ENCODE results near the gene ABCF2. TPM values are rescaled to one million over a fixed set of nuclear protein-coding genes. Genes with fewer than 3 reads are reported as not detected.

The ABCF2 gene
- total RNA-seq, 2 donors from 2014 or later = 11.9 to 13.5 TPM

DNA sequence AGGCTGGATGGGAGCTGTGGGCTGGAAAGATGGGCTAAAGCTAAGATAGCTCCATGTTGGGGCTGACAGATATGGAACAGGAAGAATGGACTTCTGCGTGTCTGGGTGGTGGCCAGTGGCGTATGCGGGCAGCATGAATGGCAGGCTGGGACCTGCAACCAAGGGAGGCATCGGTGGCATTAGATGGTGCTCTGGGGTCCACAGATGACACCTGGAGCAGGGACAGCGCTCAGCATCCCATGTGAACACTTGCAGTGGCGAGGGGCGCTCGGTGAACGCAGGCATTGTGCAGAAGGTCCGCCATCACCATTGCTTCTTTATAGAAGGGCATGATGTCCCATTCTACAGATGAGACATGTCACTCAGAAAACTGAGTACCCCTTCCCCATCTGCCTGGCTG is 42.5 kb upstream of the ABCF2 start:
- no peak for DNase-seq
- TF ChIP-seq POLR2A (IDR thresholded peaks at IDR 0.05) = no peak
- TF ChIP-seq, protein P1, sequence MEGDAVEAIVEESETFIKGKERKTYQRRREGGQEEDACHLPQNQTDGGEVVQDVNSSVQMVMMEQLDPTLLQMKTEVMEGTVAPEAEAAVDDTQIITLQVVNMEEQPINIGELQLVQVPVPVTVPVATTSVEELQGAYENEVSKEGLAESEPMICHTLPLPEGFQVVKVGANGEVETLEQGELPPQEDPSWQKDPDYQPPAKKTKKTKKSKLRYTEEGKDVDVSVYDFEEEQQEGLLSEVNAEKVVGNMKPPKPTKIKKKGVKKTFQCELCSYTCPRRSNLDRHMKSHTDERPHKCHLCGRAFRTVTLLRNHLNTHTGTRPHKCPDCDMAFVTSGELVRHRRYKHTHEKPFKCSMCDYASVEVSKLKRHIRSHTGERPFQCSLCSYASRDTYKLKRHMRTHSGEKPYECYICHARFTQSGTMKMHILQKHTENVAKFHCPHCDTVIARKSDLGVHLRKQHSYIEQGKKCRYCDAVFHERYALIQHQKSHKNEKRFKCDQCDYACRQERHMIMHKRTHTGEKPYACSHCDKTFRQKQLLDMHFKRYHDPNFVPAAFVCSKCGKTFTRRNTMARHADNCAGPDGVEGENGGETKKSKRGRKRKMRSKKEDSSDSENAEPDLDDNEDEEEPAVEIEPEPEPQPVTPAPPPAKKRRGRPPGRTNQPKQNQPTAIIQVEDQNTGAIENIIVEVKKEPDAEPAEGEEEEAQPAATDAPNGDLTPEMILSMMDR (IDR thresholded peaks at IDR 0.05) = no peak

DNA sequence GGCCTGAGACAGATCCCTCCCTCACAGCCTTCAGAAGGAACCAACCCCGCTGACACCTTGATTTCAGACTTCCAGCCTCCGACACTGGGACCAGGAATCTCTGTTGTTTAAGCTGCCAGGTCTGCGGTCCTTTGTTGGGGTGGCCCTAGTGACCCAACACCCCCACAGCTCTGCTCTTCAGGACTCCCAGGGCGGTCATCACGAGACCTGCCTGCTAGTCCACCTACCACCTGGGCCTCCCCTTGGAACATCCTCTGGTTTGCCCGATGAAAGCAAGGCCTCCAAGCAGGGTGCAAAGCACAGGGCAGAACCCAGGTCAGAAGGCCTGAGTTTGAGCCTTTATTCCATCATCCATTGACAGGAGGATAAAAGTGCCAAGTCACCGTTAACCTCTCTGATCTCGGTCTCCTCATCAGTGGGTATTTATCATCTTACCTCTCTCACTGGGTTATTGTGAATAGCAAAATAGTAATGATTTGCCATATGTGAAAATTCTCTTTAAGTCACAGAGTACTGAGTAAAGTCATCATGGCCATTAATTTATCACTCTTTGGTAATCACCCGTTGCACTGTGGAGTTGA is 38.4 kb upstream of the ABCF2 start:
- 79 to 87% methylated on average over 9 of the region's 9 CpGs for WGBS, 2 donors

More for the DNA sequence above, 42.5 kb upstream of the ABCF2 start:
- no peaks in the 10 kb centered on the region for H3K36me3 ChIP-seq (replicated peaks in 1 of 2; ENCODE audit: insufficient read depth in 1 of 2, low read depth in 2 of 2)
- H3K27ac ChIP-seq = no peak overlapping the region
- no peak for ATAC-seq
- peaks cover 11% of the 10 kb centered on the region for H3K4me1 ChIP-seq
- H3K4me3 ChIP-seq = no peak overlapping the region
- intact Hi-C loops (cut with DNase I) = no loop called here
- no peaks in the 10 kb centered on the region for H3K9me3 ChIP-seq
- no peaks in the 10 kb centered on the region for H3K27me3 ChIP-seq
- 66 to 79% methylated on average over 5 to 10 of the region's 10 CpGs for WGBS, 2 donors

DNA sequence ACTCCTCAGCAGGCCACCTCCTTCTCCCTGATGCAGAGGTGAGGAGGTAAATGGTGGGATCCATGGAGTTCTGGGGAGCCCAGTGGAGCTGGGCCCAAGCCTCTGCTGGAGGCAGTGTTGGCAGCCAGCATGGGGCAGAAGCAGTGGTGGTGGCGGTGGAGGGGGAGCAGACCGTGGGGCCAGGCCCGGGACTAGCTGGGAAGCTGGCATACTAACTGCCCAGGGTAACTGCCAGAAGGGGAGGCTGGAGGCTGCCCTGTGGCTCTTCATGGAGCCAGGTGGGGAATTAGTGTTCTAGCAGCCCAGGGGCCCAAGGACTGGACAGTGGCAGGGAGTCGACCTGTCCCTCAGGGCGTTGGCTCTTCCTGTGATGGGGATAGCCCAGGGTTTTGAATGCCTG is 37.6 kb upstream of the ABCF2 start:
- no peaks in the 10 kb centered on the region for H3K4me1 ChIP-seq
- H3K4me3 ChIP-seq = no peak overlapping the region
- H3K9me3 ChIP-seq = no peaks in the 10 kb centered on the region
- intact Hi-C loops (cut with DNase I) = no loop called here
- WGBS, 2 donors = 81 to 90% methylated on average over 2 to 5 of the region's 5 CpGs
- H3K27ac ChIP-seq = no peak overlapping the region
- H3K27me3 ChIP-seq = no peaks in the 10 kb centered on the region
- no peak for TF ChIP-seq POLR2A (IDR thresholded peaks at IDR 0.05)
- TF ChIP-seq, protein P1 (IDR thresholded peaks at IDR 0.05) = no peak
- no peaks in the 10 kb centered on the region for H3K36me3 ChIP-seq (replicated peaks in 1 of 2; ENCODE audit: insufficient read depth in 1 of 2, low read depth in 2 of 2)
- no peak for DNase-seq
- ATAC-seq = no peak

More for the DNA sequence above, 38.4 kb upstream of the ABCF2 start:
- ATAC-seq (no peak), DNase-seq (no peak)
- no peaks in the 10 kb centered on the region for H3K9me3 ChIP-seq
- no peaks in the 10 kb centered on the region for H3K36me3 ChIP-seq (replicated peaks in 1 of 2; ENCODE audit: insufficient read depth in 1 of 2, low read depth in 2 of 2)
- H3K4me1 ChIP-seq = no peaks in the 10 kb centered on the region
- intact Hi-C loops (cut with DNase I) = no loop called here
- H3K27ac ChIP-seq = no peak overlapping the region
- no peak for TF ChIP-seq POLR2A (IDR thresholded peaks at IDR 0.05)
- TF ChIP-seq, protein P1 (IDR thresholded peaks at IDR 0.05) = no peak
- no peaks in the 10 kb centered on the region for H3K27me3 ChIP-seq
- no peak overlapping the region for H3K4me3 ChIP-seq

DNA sequence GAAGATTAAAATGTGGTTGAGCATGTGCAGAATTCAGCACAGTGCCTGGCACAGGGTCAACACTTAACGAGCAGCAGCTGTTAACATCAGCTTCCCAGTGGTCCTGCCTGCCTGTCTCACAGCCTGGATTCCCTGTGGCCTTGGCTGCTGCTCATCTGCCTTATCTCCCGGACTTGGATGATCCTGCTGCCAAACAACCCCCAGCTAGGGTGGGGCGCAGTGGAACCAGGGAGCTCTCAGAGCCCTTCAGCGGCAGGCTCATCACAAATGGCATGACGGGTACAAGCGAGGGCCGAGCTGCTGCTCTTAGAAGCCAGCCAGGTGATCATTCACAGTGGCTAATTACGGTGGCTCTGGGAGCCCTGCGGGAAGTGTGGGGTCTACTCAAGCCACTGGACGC is 34.5 kb upstream of the ABCF2 start:
- H3K36me3 ChIP-seq (replicated peaks in 1 of 2; ENCODE audit: insufficient read depth in 1 of 2, low read depth in 2 of 2) = no peaks in the 10 kb centered on the region
- no peak overlapping the region for H3K27ac ChIP-seq
- ATAC-seq (no peak), DNase-seq (no peak)
- intact Hi-C loops (cut with DNase I) = no loop called here
- no peaks in the 10 kb centered on the region for H3K9me3 ChIP-seq
- H3K27me3 ChIP-seq = no peaks in the 10 kb centered on the region
- H3K4me1 ChIP-seq = no peaks in the 10 kb centered on the region
- WGBS, 2 donors = 34 to 51% methylated on average over 9 to 10 of the region's 10 CpGs
- no peak for TF ChIP-seq POLR2A (IDR thresholded peaks at IDR 0.05)
- TF ChIP-seq, protein P1 (IDR thresholded peaks at IDR 0.05) = no peak
- H3K4me3 ChIP-seq = no peak overlapping the region

DNA sequence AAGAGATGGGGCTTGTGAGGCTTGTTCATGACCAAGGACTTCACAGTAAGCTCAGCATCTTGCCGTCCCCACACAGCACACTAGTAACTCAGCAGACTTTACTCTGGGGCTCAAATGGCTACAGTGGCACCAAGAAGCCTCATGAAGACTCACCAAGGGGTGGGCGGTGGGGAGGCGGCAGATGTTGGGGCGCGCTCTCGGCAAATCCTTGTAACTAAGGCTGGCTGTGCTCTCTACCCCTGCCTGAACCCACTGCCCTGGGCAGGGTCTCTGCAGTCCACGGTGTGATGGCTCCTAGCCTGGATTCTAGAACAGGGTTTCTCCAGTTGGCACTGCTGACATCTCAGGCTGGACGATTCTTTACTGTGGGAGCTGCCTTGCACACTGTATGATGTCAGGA is 33.9 kb upstream of the ABCF2 start:
- DNase-seq (no peak), ATAC-seq (no peak)
- Histone ChIP-seq H3K27ac (no peak overlapping the region), H3K36me3 (replicated peaks in 1 of 2; ENCODE audit: insufficient read depth in 1 of 2, low read depth in 2 of 2) (no peaks in the 10 kb centered on the region), H3K4me1 (no peaks in the 10 kb centered on the region), H3K4me3 (no peak overlapping the region), H3K9me3 (no peaks in the 10 kb centered on the region), H3K27me3 (no peaks in the 10 kb centered on the region)
- TF ChIP-seq, protein P1 (IDR thresholded peaks at IDR 0.05) = no peak
- TF ChIP-seq POLR2A (IDR thresholded peaks at IDR 0.05) = no peak
- intact Hi-C loops (cut with DNase I) = no loop called here
- 67 to 76% methylated on average over 1 to 8 of the region's 8 CpGs for WGBS, 2 donors
